GM21515 (cell line): ENCODE results near the gene UQCRC1.

Experiments used
- ATAC-seq: cut with Tn5 transposase; IDR thresholded peaks from one replicate; pipeline ENCODE4 v1.9.1; 2021; ENCODE audit not compliant: unreplicated experiment

Gene UQCRC1

GRCh38 chr3:48599509-48600285 is 9.7 kb downstream of the UQCRC1 start:
- ATAC-seq: no peak

- no peak for ATAC-seq
Observed at GRCh38 chr3:48599077-48599501, 10.4 kb downstream of the UQCRC1 start.

- ATAC-seq: no peak
Observed at GRCh38 chr3:48598323-48599076, 10.9 kb downstream of the UQCRC1 start.

GRCh38 chr3:48597408-48597800 is 12.0 kb downstream of the UQCRC1 start:
- ATAC-seq: no peak

GRCh38 chr3:48596676-48597407 is 12.6 kb downstream of the UQCRC1 start:
- no peak for ATAC-seq

- no peak for ATAC-seq
Observed at GRCh38 chr3:48596157-48596556, 13.3 kb downstream of the UQCRC1 start.

- no peak for ATAC-seq
Observed at GRCh38 chr3:48595526-48596121, 13.8 kb downstream of the UQCRC1 start.

GRCh38 chr3:48595075-48595525 is 14.3 kb downstream of the UQCRC1 start, which contains the start of gene COL7A1:
Gene COL7A1 (minus strand): TSS chr3:48595329. CDS start chr3:48595159, 170 bp downstream.
- ATAC-seq: no peak

GRCh38 chr3:48594417-48595049 is 14.9 kb downstream of the UQCRC1 start:
- ATAC-seq: no peak

- no peak for ATAC-seq
Observed at GRCh38 chr3:48593337-48593736, 16.1 kb downstream of the UQCRC1 start.

- ATAC-seq: no peak
Observed at GRCh38 chr3:48592519-48593087, 16.8 kb downstream of the UQCRC1 start.

GRCh38 chr3:48591886-48592518 is 17.4 kb downstream of the UQCRC1 start:
- ATAC-seq: no peak

GRCh38 chr3:48591436-48591835 is 18.0 kb downstream of the UQCRC1 start:
- ATAC-seq: no peak

- ATAC-seq: no peak
Observed at GRCh38 chr3:48588230-48588629, 21.2 kb downstream of the UQCRC1 start.

GRCh38 chr3:48587686-48588085 is 21.8 kb downstream of the UQCRC1 start:
- ATAC-seq: no peak

GRCh38 chr3:48585411-48585810 is 24.0 kb downstream of the UQCRC1 start:
- ATAC-seq: no peak

- ATAC-seq: no peak
Observed at GRCh38 chr3:48584836-48585235, 24.6 kb downstream of the UQCRC1 start.

- no peak for ATAC-seq
Observed at GRCh38 chr3:48581621-48582481, 27.6 kb downstream of the UQCRC1 start.

GRCh38 chr3:48576647-48577046 is 32.8 kb downstream of the UQCRC1 start:
- ATAC-seq: no peak
